Lung (tissue), 12 donors: ENCODE results near the gene CIAO3. TPM values are rescaled to one million over a fixed set of nuclear protein-coding genes. Genes with fewer than 3 reads are reported as not detected.

Source experiments
- ATAC-seq: fragments of 200-7000 bp; cut with Tn5 transposase; one replicate; pipeline ENCODE4 v1.9.1; 2020; ENCODE audit warnings: moderate number of reproducible peaks; ENCODE audit not compliant: insufficient read depth, low FRiP score
- DNase-seq, 3 donors: peaks; one replicate each; pipeline ENCODE4 v3.0.0-alpha.2; 2013 to 2017
- H3K27ac ChIP-seq, 2 donors: one replicate each; pipeline ENCODE4 v1.5.1; 2013; ENCODE audit warnings: mild to moderate bottlenecking in 2 of 2, moderate library complexity in 2 of 2, control low read depth in 1 of 2, inconsistent platforms in 1 of 2, low read depth in 1 of 2, low read length in 1 of 2
- H3K27me3 ChIP-seq, 3 donors: one replicate each; pipeline ENCODE4 v1.5.1; 2013; ENCODE audit warnings: low read length in 2 of 3; ENCODE audit not compliant: control insufficient read depth in 3 of 3, insufficient read depth in 3 of 3
- H3K36me3 ChIP-seq, 4 donors: one replicate each; pipeline ENCODE4 v1.5.1; 2013; ENCODE audit warnings: low read length in 4 of 4, mild to moderate bottlenecking in 1 of 4, moderate library complexity in 1 of 4; ENCODE audit not compliant: control insufficient read depth in 4 of 4, insufficient read depth in 4 of 4
- H3K4me1 ChIP-seq, 5 donors: one replicate each; pipeline ENCODE4 v1.5.1; 2013; ENCODE audit warnings: low read length in 5 of 5, mild to moderate bottlenecking in 2 of 5, moderate library complexity in 1 of 5; ENCODE audit not compliant: control insufficient read depth in 5 of 5, insufficient read depth in 5 of 5
- H3K4me3 ChIP-seq: one replicate; pipeline ENCODE4 v1.5.1; 2013; ENCODE audit warnings: mild to moderate bottlenecking, control low read depth, moderate library complexity
- H3K9ac ChIP-seq, 2 donors: one replicate each; pipeline ENCODE4 v1.5.1; 2013; ENCODE audit warnings: low read length in 2 of 2, control low read depth in 1 of 2; ENCODE audit not compliant: insufficient read depth in 1 of 2
- H3K9me3 ChIP-seq, 4 donors: one replicate each; pipeline ENCODE4 v1.5.1; 2013; ENCODE audit warnings: low read length in 3 of 4, mild to moderate bottlenecking in 1 of 4, moderate library complexity in 1 of 4; ENCODE audit not compliant: control insufficient read depth in 4 of 4, insufficient read depth in 3 of 4
- WGBS, 2 donors: extraction: QIAGEN DNeasy Blood & Tissue Kit; methylation state at CpG; one replicate each; pipeline ENCODE4 v1.1.7; 2013; 5-methylcytosine and 5-hydroxymethylcytosine counted together
- polyA plus RNA-seq, 2 donors: library from polyadenylated mRNA; stranded (reverse); fragments of 200-250 nt; gene quantifications; one replicate each; pipeline ENCODE4 v1.2.1, GENCODE V29; 2013
- total RNA-seq, 2 donors: library from RNA; depleted of rRNA in 1 of 2; stranded (reverse); fragments of >200 nt in 1 of 2; gene quantifications; one replicate each; pipeline ENCODE4 v1.2.1, GENCODE V29; 2014 to 2021
- TF ChIP-seq, protein P1 (sequence below): IDR thresholded peaks from 2 replicates; pipeline ENCODE4 v1.5.1; 2012; ENCODE audit warnings: mild to moderate bottlenecking; ENCODE audit errors: control extremely low read depth, extremely low read depth
- donor health status: control.
- donor health status: control.
- donor health status: Bipolar disorder and iron deficiency.
- donor health status: healthy.
- donor health status: DM: yes; HTN: yes; CAD: no.

The CIAO3 gene
- total and polyA plus RNA-seq, 4 donors = 21.0 to 40.6 (median 30.7) TPM

DNA sequence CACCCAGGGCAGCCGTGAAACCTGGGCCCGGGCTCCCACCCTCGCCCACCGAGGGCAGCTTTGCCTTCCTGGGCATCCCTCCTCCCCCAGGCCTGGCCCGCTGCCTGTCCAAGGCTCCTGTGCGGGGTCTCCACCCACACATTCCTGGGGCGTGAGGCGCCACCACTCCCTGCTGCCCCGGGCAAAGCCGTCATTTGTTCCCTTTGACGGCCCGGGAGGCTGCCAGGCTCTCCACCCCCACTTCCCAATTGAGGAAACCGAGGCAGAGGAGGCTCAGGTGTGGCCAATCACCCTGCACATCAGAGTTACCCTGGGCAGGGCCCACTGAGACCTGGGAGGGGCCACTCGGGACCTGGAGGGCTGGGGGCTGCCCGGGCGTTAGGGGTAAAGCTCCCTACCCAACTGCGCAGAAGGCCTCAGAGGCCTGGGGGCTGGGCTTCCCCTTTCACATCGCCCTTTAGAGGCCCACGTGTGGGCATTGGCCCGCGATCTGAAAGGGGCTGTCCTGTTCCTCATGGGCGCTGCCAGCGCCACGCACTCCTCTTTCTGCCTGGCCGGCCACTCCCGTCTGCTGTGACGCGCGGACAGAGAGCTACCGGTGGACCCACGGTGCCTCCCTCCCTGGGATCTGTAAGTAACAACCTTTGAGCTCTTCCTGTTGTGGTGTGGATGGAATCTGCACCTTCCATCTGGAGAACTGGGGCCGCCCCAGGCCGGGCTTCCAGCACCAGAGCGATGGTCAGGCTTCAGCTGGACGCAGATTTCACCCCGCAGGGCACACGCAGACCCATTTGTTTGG is 19.9 kb upstream of the CIAO3 start, which contains the start of gene MSLN:
TSS of gene MSLN (plus strand) at position 190 of the 799 bp plus-strand sequence. CDS start 1,947 bp downstream, outside the sequence.
- Histone ChIP-seq H3K4me1 (peaks cover 0 to 5% (median 2%) of the 10 kb centered on the region in 5 donors), H3K4me3 (no peak within 1 kb of the TSS), H3K9me3 (peaks cover 0 to 3% (median 0%) of the 10 kb centered on the region in 4 donors), H3K9ac (no peak within 1 kb of the TSS), H3K27ac (peak within 1 kb of the TSS in 1 of 2 donors; percentile 84), H3K27me3 (no peaks in the 10 kb centered on the region), H3K36me3 (no peaks in the 10 kb centered on the region)
- peak in 1 of 3 donors; percentile 51 for DNase-seq
- TF ChIP-seq, protein P1, sequence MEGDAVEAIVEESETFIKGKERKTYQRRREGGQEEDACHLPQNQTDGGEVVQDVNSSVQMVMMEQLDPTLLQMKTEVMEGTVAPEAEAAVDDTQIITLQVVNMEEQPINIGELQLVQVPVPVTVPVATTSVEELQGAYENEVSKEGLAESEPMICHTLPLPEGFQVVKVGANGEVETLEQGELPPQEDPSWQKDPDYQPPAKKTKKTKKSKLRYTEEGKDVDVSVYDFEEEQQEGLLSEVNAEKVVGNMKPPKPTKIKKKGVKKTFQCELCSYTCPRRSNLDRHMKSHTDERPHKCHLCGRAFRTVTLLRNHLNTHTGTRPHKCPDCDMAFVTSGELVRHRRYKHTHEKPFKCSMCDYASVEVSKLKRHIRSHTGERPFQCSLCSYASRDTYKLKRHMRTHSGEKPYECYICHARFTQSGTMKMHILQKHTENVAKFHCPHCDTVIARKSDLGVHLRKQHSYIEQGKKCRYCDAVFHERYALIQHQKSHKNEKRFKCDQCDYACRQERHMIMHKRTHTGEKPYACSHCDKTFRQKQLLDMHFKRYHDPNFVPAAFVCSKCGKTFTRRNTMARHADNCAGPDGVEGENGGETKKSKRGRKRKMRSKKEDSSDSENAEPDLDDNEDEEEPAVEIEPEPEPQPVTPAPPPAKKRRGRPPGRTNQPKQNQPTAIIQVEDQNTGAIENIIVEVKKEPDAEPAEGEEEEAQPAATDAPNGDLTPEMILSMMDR = no peak
- 69 to 84% methylated on average over 37 of the region's 37 CpGs for WGBS, 2 donors
- ATAC-seq = peak; percentile 59

DNA sequence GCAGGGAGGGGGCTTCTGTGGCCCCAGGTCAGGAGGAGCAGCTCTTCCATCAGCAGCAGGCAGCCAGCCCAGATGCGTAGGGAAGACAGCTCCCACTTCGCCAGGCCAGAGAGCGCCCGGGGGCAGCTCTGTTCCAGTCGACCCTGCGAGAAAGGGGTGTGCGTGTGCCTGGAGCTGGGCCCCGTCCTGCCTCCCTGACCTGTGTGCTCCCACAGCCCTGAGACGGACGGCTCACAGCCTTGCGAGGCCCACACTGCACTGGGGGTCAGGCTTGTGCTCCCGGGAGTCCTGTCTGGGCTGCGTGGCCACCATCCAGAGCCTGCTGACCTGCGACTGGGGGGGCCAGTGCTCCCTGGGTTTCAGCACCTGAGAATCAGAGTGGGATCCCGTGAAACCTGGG is 19.3 kb upstream of the CIAO3 start:
- DNase-seq = no peak
- peaks cover 0 to 5% (median 2%) of the 10 kb centered on the region in 5 donors for H3K4me1 ChIP-seq
- no peaks in the 10 kb centered on the region for H3K27me3 ChIP-seq
- H3K4me3 ChIP-seq = no peak overlapping the region
- no peaks in the 10 kb centered on the region for H3K36me3 ChIP-seq
- ATAC-seq = no peak
- no peak overlapping the region for H3K9ac ChIP-seq
- peaks cover 0 to 3% (median 0%) of the 10 kb centered on the region in 4 donors for H3K9me3 ChIP-seq
- whole genome bisulfite sequencing, 2 donors = 55 to 76% methylated on average over 14 to 15 of the region's 15 CpGs
- TF ChIP-seq, protein P1 = no peak
- peak overlapping the region in 1 of 2 donors; percentile 84 for H3K27ac ChIP-seq

DNA sequence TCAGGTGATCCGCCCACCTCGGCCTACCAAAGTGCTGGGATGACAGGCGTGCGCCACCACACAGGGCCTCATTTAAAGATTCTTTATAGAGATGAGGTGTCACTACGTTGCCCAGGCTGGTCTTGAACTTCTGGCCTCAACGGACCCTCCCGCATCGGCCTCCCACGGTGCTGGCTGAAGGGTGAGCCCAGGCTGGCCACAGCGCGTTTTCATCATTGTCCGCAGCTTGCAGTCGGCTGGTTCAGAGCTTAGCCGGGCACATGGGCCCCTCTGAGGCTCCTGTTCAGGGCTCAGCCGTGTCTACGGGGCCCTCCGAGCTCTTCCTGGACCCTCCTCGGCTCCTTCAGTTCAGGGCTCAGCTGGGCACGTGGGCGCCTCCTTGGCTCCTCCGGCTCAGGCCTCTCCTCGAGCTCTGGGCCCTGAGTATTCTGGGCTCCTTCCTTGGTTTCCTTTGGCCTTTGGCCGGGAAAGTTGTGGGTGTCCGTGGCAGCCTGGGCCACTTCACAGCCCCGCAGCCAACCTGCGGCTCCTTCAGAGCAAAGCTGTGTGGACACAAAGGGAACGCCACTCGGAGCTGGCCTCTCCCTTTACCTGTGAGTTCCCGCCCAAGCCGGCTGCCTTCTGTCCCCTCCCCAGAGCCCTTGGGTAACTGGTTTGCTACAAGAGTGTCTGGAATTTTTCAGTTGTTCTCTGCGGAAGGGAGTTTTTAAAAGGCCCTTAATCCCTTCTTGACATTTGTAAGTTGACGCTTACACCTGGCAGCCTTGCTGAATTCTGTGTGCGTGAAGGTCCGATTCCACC is 18.5 kb upstream of the CIAO3 start:
- ATAC-seq = peak; percentile 36
- no peak overlapping the region for H3K9ac ChIP-seq
- peak overlapping the region in 1 of 2 donors; percentile 84 for H3K27ac ChIP-seq
- no peaks in the 10 kb centered on the region for H3K27me3 ChIP-seq
- TF ChIP-seq, protein P1 = no peak
- no peaks in the 10 kb centered on the region for H3K36me3 ChIP-seq
- H3K9me3 ChIP-seq = peaks cover 0 to 3% (median 0%) of the 10 kb centered on the region in 4 donors
- H3K4me3 ChIP-seq = no peak overlapping the region
- peak; percentile 70 to 86 (median 79) for DNase-seq
- peaks cover 0 to 5% (median 2%) of the 10 kb centered on the region in 5 donors for H3K4me1 ChIP-seq
- 73 to 83% methylated on average over 34 of the region's 34 CpGs for WGBS, 2 donors
